HL-60/S4 treated with phorbol 12-myristate 13-acetate at 8.2 ng/mL for 4 days and 3 days (cell line): Measurements from ENCODE around the gene TNFAIP6.

ENCODE experiments used
- in situ Hi-C: fragments of 300-500 bp; cut with MboI; formaldehyde crosslinking; loops from 2 replicates; pipeline ENCODE4 v1.15.0; 2022; ENCODE audit warnings: low sequenced_read_pairs

Gene TNFAIP6

DNA sequence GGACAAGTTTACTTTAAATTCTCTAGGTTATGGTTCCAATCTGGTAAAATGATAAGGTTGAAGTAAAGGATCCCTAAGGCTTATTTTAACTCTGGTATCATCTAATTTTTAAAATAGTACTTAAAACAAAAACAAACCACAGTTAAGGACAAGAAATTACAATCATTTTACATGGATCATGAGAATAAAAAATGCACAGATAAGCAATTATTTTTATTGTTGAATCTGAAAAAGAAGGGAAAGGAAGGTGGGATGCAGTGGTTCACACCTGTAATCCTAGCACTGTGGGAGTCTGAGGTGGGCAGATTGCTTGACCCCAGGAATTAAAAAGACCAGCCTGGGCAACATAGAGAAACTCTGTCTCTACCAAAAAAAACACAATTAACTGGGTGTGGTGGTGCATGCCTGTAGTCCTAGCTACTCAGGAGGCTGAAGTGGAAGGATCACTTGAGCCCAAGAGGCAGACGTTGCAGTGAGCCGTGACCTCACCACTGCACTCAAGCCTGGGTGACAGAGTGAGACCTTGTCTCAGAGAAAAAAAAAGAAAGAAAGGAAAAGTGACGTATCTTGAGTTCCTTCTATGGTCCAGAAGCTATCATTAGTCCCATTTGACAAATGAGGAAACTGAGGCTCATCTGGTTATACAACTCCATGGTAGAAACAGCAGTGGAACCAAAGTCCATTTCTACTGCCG lies 2.5 kb downstream of the TNFAIP6 start:
- in situ Hi-C loops: no loop called here

DNA sequence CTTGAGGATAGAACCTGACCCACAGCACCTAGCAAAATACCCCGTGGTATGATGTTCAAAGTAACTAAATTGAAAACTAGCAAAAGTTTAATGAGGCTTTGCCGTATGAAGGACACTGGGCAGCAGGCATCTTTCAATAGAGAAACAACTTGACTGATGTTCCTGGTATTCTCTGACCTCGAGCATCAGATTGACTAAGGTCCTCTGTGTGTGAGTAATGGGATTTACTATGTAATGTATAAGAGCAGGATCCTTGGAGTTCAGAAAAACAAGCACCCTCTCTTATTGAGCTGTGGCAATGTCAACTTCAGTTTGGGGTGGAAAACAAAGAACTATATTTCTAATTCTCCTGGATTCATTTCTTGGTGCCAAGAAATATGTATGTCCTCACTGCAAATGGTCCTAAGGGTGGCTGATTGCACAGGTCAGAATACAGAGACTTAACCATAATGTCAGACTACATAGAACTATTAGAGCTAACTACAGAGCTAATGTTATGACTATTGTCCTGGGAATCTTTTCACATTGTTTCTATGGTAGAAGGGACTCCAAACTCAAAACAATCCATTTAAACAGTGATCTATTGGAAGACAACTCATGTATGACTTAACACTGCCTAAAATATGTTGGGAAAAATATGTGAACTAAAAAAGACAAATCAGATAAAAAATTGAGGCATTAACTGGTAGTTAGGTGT lies 4.4 kb downstream of the TNFAIP6 start:
- in situ Hi-C loops: no loop called here

DNA sequence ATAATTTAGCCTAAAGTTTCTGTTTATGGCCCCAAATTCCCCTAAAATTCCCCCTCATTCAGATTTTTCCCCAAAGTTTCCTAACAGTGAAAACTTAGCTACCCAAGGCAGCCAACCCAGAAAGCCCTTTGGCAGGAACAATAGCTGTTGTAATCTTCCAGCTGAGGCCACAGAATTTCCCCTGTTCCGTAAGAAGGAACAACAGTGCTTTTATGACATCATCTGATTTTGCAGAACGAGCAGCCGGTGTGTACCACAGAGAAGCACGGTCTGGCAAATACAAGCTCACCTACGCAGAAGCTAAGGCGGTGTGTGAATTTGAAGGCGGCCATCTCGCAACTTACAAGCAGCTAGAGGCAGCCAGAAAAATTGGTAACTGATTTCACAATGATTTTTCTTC lies 6.3 kb downstream of the TNFAIP6 start:
- in situ Hi-C loops: no loop called here

DNA sequence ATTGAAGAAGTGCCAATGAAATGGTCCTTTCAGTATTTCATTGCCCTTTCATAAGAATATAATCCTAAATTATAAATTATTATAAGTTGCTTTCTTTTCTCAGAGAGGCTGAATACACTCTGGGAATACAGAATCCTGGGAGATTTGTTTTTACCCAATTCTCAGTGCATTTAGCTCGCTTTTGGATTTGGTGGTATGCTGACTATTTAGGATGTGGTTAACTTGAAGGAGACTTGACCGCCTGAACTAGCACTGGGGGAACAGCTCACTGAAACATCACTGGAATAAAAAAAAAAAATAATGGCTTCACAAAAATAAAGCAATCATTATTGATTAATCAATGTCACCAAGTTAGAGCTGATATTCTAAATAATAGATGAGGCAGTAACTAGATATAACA lies 10.2 kb downstream of the TNFAIP6 start:
- in situ Hi-C loops: no loop called here

DNA sequence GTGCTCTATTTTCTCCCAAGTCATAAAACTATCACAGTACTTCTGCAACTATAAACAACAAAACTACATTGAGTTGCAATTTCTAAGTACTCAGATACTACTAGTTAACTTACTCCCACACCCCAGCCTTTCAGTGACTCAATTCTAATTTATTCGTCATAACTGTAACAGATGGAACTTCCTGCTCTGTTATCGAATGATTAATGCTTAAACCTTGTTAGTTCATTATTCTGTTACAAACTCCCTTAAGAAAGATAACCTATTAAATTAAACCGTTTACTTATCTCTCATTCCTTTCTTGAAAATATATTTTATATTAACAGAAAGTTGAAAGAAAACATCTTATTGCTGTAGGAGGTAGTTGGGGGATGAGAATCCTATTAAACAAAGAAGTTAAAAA lies 17.0 kb downstream of the TNFAIP6 start:
- in situ Hi-C loops: no loop called here

DNA sequence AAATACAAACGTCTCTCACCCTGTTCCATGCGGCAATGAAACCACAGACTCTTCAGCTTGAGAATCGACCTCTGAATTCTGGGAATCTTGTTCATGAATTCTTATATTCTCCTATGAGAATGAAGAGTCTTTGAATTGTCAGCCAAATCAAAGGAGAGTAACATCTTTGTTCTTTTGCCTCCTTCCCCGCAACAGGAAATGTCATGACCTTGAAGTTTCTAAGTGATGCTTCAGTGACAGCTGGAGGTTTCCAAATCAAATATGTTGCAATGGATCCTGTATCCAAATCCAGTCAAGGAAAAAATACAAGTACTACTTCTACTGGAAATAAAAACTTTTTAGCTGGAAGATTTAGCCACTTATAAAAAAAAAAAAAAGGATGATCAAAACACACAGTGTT lies 21.8 kb downstream of the TNFAIP6 start:
- in situ Hi-C loops: no loop called here

DNA sequence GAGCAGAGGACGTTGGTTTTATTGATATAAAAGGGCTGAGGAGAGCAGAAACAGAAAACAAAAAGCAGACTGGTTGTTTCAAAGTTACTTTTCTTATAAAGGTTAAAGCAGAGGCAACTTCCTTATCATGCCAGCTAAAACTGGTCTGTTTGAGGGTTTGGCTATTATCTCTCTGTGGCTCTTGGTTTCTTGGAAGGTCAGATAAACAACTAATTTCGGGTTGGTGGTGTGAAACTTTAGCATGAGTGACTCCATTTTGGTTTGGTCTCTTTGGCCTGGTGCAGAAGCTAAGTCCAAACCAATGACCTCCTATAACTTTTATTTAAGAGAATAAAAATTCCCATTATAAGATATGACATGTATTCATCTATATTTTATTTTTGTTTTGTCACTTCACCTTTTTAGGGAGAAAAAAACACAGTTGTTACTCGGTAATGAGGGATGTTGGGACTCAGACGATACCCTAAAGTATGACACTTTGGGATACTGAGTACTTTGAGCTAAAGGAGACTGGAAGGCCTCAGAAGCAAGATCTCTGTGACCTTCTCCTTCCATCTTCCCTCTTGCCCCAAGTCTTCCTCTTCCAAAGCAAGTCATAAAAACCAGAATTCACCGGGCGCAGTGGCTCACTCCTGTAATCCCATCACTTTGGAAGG lies 23.3 kb downstream of the TNFAIP6 start:
- in situ Hi-C loops: no loop called here

DNA sequence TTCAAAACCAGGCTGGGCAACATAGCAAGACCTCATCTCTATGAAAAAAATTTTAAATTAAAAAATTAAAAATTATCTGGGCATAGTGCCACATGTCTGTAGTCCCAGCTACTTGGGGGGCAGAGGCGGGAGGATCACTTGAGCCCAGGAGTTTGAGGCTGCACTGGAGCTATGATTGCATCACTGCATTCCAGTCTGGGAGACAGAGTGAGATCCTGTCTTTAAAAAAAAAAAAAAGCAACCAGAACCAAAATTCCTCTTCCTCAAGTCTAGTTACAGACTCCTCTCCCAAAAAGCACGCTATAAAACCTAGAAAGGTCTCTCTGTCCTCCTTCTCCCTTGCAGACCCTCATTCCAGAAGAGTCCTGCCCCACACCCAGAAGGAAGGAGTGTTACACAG lies 23.9 kb downstream of the TNFAIP6 start:
- in situ Hi-C loops: no loop called here

DNA sequence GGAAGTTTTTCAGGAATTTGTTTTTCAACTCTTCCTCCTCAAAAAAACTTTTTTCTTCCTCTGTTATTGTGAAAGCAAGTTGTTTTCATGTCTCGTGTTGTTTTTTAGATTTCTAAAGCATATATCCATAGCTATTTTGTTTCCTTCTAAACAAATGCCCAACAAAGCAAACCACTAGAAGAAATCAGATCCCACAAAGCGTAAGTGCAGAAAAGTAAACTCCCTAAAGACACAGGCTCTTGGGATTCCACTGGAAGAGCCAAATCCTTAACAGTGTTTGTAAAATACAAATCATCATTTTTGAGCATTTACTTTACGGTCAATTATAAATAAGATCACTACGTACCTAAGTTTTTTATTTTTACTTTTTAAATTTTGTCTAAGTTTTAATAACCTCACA lies 30.6 kb downstream of the TNFAIP6 start:
- in situ Hi-C loops: no loop called here

DNA sequence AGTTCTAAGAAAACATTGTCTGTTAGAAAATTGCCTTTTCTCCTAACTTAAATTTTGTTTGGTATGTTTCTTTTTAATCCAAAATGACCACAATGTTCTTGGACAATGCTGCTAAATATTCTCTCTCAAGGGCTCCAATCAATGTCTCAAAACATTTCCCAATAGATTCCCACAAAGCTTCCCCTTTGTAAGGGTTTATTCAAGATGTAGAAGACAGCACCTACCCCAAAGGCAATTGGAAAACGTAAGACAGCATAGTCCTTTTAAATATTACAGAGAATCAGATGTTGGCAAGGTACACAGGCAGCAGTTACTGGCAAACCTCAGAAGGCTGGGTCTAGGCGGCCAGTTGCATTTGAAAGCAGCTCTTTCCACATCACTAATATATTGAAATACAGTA lies 34.0 kb downstream of the TNFAIP6 start:
- in situ Hi-C loops: no loop called here

DNA sequence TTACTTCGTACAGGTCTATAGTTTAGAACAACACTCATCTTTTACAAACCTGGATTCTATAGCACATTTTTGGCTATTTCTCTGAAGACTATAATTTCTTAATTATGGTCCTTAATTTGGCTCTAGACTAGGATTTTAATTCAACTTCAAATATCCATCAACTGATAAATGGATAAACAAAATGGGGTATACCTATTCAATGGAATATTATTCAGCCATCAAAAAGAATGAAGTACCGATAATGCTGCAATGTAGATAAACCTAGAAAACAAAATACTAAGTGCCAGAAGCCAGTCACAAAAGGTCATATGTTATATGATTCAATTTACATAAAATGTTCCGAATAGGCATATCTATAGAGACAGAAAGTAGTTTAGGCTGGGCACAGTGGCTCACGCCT lies 37.1 kb downstream of the TNFAIP6 start:
- in situ Hi-C loops: no loop called here

DNA sequence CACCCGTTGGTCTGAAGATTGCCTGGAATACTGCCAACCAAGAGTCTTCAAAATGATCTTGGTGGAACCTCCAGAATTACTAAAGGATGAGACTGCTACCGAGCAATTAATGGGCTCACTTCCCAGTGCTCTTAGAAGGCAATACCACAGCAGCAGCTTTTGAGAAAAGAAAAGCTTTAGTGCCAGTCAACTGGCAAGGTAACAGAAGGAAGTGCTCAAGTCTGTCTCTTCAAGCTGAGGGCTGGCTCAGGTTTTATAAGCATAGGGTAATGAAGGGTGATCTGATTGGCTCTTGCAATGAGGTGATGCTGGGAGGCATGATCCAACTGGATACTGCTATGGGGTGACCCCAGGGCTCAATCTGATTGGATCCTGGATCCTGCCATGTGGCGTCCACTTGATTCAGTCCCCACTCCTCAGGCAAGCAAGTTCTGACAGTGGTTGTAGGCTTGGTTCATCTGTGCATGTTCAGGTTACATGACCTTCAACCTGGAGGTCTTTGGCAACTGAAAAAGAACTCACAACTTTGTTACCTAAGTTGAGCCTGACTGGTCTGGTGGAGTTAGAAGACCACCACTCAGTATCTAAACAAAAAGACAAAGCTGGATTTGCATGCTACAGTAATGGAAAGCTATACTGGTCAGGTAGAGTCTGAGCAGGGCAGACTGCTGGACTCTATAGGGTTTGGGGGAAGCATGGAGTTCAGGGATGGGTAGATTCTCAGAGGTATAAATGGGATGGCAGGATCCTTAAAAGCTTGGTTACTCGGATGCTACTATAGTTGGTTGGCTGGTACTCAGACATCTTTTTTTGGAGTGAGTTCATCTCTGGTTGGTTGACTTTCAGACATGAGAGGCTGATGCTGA lies 38.4 kb downstream of the TNFAIP6 start:
- in situ Hi-C loops: no loop called here

DNA sequence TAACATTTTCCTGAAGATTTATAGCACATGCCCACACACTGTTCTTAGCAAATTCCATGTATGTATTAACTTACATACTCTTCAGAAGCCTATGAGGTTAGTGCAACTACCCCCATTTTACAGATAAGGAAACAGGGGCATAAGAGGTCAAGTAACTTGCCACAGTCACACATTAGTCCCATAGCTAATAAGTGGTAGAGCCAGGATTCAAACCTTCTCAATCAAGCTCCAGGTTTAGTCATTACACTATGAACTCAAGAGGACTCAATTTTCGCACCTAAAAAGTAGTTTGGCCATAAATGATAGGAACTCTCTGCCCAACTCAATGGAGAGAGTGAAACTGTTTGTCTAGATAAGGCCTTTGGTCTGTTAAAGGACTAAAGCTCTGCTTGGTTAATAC lies 42.6 kb downstream of the TNFAIP6 start:
- in situ Hi-C loops: no loop called here

DNA sequence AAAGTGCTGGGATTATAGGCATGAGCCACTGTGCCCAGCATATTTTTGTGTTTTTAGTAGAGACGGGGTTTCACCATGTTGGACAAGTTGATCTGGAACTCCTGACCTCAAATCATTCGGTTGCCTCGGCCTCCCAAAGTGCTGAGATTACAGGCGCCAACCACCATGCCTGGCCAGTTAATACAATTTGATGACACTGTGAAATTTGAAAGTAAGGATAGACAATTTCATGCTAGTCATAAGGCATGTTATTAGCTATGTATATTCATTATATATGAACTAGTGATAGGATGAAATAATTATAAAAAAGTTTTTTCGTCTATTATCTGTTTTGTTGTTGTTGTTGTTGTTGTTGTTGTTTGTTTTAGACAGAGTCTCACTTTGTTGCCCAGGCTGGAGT lies 43.8 kb downstream of the TNFAIP6 start:
- in situ Hi-C loops: no loop called here

DNA sequence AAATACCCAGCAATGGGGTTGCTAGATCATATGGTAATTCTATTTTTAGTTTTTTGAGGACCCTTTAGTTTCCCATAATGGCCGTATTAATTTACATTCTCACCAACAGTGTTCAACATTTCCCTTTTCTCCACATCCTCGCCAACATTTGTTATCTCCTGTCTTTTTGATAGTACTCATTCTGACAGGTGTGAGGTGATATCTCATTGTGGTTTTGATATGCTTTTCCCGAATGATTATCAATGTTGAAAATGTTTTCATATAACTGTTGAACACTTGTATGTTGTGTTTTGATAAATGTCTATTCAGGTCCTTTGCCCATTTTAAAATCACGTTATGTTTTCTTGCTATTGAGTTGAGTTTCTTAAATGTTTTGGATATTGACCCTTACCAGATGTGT lies 46.5 kb downstream of the TNFAIP6 start:
- in situ Hi-C loops: no loop called here

DNA sequence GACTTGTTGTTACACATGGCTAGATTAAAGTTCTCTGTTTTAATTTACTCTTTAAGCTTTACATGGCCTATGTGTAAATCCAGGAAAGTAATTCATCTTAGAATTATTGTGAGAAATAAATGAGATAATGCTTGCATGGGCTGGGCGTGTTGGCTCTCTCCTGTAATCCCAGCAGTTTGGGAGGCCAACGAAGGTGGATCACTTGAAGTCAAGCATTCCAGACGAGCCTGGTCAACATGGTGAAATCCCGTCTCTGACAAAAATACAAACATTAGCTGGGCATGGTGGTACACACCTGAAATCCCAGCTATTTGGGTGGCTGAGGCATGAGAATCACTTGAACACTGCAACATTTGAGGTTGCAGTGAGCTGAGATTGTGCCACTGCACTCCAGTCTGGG lies 48.0 kb downstream of the TNFAIP6 start:
- in situ Hi-C loops: no loop called here

DNA sequence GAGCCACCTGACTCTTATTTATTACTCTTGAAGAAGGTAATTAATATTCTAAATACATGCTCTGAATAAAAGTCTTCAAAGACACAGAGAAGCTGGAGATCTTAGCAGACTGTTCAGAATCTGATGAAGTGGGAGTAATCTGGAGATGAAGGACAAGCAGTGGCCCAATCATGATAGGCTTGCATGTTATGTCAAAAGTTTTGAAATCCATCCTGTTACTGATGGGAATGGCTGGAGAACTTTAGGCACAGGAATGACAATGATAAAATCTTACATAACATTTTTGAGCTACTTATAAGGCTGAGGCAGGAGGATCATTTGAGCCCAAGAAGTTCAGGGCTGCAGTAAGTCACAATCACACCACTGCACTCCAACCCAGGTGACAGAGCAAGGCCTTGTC lies 49.9 kb downstream of the TNFAIP6 start:
- in situ Hi-C loops: no loop called here

DNA sequence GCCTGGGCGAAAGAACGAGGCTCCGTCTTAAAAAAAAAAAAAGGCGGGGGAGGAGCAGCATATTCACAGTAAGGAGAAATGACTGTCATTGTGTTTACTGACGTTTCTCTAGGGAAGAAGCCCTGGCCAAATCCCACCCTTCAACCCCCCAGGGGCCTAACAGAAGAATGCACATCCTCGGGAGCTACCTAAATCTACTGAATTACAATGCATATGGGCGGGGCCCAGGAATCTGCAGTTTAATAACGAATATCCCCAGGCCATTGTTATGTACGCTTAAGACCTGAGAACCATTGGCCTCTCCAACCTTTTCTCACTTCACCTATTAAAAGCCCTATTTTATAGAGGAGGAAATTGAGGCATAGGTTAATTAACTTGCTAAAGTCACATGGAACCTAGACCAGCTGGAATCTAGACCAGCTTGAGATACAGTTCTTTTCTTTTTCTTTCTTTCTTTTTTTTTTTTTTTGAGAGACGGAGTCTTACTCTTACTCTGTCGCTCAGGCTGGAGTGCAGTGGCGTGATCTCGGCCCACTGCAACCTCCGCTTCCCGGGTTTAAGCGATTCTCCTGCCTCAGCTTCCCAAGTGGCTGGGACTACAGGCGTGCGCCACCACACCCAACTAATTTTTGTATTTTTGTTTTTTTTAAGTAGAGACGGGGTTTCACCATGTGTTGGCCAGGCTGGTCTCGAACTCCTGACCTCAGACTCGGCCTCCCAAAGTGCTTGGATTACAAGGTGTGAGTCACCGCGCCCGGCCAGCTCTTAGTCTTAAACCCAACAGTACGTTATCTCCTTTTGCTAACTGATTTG lies 51.6 kb downstream of the TNFAIP6 start:
- in situ Hi-C loops: no loop called here

DNA sequence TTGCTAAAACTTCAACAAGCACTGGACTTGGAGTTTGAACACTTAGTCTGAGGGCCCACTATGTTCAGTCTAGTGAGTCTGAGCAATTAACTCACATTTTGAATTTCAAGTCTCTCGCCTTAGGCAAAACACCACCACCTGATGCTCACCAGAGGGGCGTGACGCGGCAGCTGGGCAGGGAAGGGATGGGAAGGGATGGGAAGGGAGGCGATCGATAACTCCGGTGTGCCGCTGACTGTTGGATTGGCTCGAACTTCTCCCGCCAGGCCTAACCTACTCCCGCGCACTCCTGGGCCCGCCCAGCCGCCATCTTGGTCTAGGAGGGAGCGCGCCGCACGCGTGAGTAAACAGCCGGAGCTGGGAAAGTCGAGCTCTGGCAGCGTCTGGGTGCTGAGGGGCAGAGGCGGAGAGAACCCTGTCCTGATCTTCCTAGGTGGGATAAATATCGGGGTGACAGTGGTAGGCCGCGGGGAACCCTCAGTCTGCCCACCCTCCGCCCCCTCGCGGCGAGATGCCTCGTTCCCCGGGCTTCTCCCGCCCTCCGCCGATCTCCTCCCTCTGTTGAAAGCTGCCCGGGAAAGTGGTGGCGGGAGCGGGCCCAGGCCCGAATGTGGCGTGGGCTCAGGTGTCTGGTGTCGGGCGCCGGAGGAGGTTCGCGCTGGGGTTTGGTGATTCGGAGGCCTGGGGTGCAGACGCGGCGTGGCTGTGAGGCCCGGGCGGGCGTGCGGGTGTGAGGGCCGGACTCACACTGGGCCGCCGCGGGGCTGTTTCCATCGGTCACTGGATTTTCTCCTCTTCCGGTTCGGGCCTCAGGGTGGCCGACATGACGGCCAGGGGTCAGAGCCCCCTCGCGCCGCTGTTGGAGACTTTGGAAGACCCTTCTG lies 52.5 kb downstream of the TNFAIP6 start, which contains the start of gene RIF1:
Gene RIF1, plus strand, starts transcription at position 302 of the 884 bp plus-strand sequence. Its CDS starts 522 bp downstream, at position 824.
- in situ Hi-C loops: no loop called here

DNA sequence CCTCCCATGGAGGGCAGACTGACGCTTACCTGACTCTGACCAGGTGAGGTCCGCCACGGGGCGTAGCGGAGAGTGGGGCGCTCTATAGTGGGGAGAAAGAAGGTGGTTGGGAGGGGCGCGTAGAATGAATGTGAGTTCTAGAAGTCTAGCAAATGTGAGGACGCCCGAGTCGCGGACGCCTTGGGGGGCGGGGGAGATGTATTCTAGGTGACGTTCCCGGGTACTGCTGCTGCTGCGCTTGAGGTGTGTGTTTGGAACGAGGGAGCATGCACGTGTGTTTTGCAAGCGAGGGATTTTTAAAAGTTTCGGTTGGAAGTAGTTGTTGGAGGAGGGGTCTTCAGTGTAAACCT lies 53.1 kb downstream of the TNFAIP6 start:
- in situ Hi-C loops: no loop called here
